Measurements from ENCODE around the gene GOLM1. TPM values are rescaled to one million over a fixed set of nuclear protein-coding genes. Genes with fewer than 3 reads are reported as not detected.
"Not testable (repeated sequence)": the region's sequence is repeated elsewhere in the genome, so short reads cannot be mapped to it uniquely, and the experiment has no call there.

GOLM1 gene
- total RNA-seq, 1 experiment from 2014 or later: 71.6 TPM

- H3K27ac ChIP-seq (ENCODE audit: insufficient read length, low read depth, low read length); H3K4me1 ChIP-seq (ENCODE audit: insufficient read depth, low read length); H3K27ac Mint-ChIP-seq; H3K4me1 Mint-ChIP-seq; H3K27me3 Mint-ChIP-seq (ENCODE audit: low read depth); H2BK15ac ChIP-seq (ENCODE audit: low read depth, low read length); H3K4ac ChIP-seq (ENCODE audit: low read depth, low read length); H2BK5ac ChIP-seq (ENCODE audit: insufficient read length, low read length); H4K5ac ChIP-seq (ENCODE audit: insufficient read length, low read depth, low read length); H2AK5ac ChIP-seq (ENCODE audit: insufficient read length, low read length); H2AFZ ChIP-seq (ENCODE audit: low read length); H3K79me1 ChIP-seq (ENCODE audit: insufficient read depth, low read depth, low read length, poor library complexity, severe bottlenecking); H3K23me2 ChIP-seq (ENCODE audit: insufficient read length, low read depth, low read length, poor library complexity, severe bottlenecking); H3K18ac ChIP-seq (ENCODE audit: insufficient read length, low read depth, low read length); H3T11ph ChIP-seq (ENCODE audit: low read length); H3K56ac ChIP-seq (ENCODE audit: insufficient read length, low read depth, low read length); H2BK120ac ChIP-seq (ENCODE audit: low read depth, low read length, poor library complexity, severe bottlenecking); H4K8ac ChIP-seq (replicated peaks; ENCODE audit: insufficient read length, low read depth, low read length); H3K79me2 ChIP-seq (ENCODE audit: insufficient read depth, low read length); H3K9me3 ChIP-seq (ENCODE audit: control insufficient read depth, low read depth, low read length); H3K4me2 ChIP-seq (ENCODE audit: insufficient read depth, insufficient read length, low read length); H3K4me3 Mint-ChIP-seq; H2BK20ac ChIP-seq (ENCODE audit: low read depth, low read length, poor library complexity, severe bottlenecking); H4K20me1 ChIP-seq (ENCODE audit: control insufficient read depth, insufficient read depth, insufficient read length); H3K27me3 ChIP-seq (ENCODE audit: insufficient read depth, low read length); H3K14ac ChIP-seq (ENCODE audit: insufficient read depth, low read length); DNase-seq; H3K23ac ChIP-seq (ENCODE audit: insufficient read length, low read depth, low read length); H2BK12ac ChIP-seq (ENCODE audit: insufficient read length, low read depth, low read length); H3K9ac ChIP-seq (ENCODE audit: extremely low read depth, insufficient read length, low read length); H4K91ac ChIP-seq (ENCODE audit: insufficient read length, low read depth, low read length): not testable (repeated sequence)
- peaks cover 10 to 24% (median 15%) of the 10 kb centered on the region in 3 experiments; a peak in 6 of 7 replicates for H3K36me3 Mint-ChIP-seq (ENCODE audit: insufficient read depth in 1 of 3, low read depth in 3 of 3)
- H3K9me3 Mint-ChIP-seq: peaks cover 21% of the 10 kb centered on the region in 2 experiments
- no CpG with 5 or more reads among the region's 1 CpG for WGBS (ENCODE audit: extremely low coverage, insufficient read length, low lambda C conversion rate)
Measured at GRCh38 chr9:86145960-86146359, 46.6 kb upstream of the GOLM1 start.

Measured in H9 (cell line).